ENCODE measurements around the gene FGD5.

The FGD5 gene

GRCh38 chr3:14923476-14923875 lies 104.7 kb downstream of the FGD5 start:
- H3K4me1 ChIP-seq (ENCODE audit: control insufficient read depth in 1 of 2, insufficient read depth in 2 of 2, low read length in 2 of 2) = peaks cover 0 to 10% of the 10 kb centered on the region in 2 donors
- no peaks in the 10 kb centered on the region for H3K27me3 ChIP-seq (ENCODE audit: control insufficient read depth in 1 of 2, insufficient read depth in 2 of 2, low read length in 2 of 2)
- H3K36me3 ChIP-seq (ENCODE audit: control insufficient read depth in 1 of 2, insufficient read depth in 2 of 2, low read length in 2 of 2) = peaks cover 3 to 6% of the 10 kb centered on the region in 2 donors
- H3K4me3 ChIP-seq (ENCODE audit: low read depth in 1 of 2, low read length in 2 of 2) = no peak overlapping the region
- H3K9me3 ChIP-seq (ENCODE audit: control insufficient read depth in 1 of 2, low read length in 2 of 2) = no peaks in the 10 kb centered on the region
- no peak overlapping the region for H3K27ac ChIP-seq (ENCODE audit: low read depth, low read length)
- no peak overlapping the region for H3K9ac ChIP-seq (ENCODE audit: low read depth in 1 of 2, low read length in 2 of 2)

- peaks cover 3 to 6% of the 10 kb centered on the region in 2 donors for H3K36me3 ChIP-seq (ENCODE audit: control insufficient read depth in 1 of 2, insufficient read depth in 2 of 2, low read length in 2 of 2)
- peaks cover 0 to 4% of the 10 kb centered on the region in 2 donors for H3K4me1 ChIP-seq (ENCODE audit: control insufficient read depth in 1 of 2, insufficient read depth in 2 of 2, low read length in 2 of 2)
- no peaks in the 10 kb centered on the region for H3K9me3 ChIP-seq (ENCODE audit: control insufficient read depth in 1 of 2, low read length in 2 of 2)
- no peaks in the 10 kb centered on the region for H3K27me3 ChIP-seq (ENCODE audit: control insufficient read depth in 1 of 2, insufficient read depth in 2 of 2, low read length in 2 of 2)
- H3K4me3 ChIP-seq (ENCODE audit: low read depth in 1 of 2, low read length in 2 of 2) = no peak overlapping the region
- H3K9ac ChIP-seq (ENCODE audit: low read depth in 1 of 2, low read length in 2 of 2) = no peak overlapping the region
- no peak overlapping the region for H3K27ac ChIP-seq (ENCODE audit: low read depth, low read length)
Measured at GRCh38 chr3:14925729-14926591, 107.2 kb downstream of the FGD5 start.

GRCh38 chr3:14926592-14926991 lies 107.8 kb downstream of the FGD5 start:
- H3K4me1 ChIP-seq (ENCODE audit: control insufficient read depth in 1 of 2, insufficient read depth in 2 of 2, low read length in 2 of 2) = no peaks in the 10 kb centered on the region
- no peak overlapping the region for H3K4me3 ChIP-seq (ENCODE audit: low read depth in 1 of 2, low read length in 2 of 2)
- H3K36me3 ChIP-seq (ENCODE audit: control insufficient read depth in 1 of 2, insufficient read depth in 2 of 2, low read length in 2 of 2) = peaks cover 3 to 6% of the 10 kb centered on the region in 2 donors
- no peaks in the 10 kb centered on the region for H3K9me3 ChIP-seq (ENCODE audit: control insufficient read depth in 1 of 2, low read length in 2 of 2)
- no peaks in the 10 kb centered on the region for H3K27me3 ChIP-seq (ENCODE audit: control insufficient read depth in 1 of 2, insufficient read depth in 2 of 2, low read length in 2 of 2)
- no peak overlapping the region for H3K9ac ChIP-seq (ENCODE audit: low read depth in 1 of 2, low read length in 2 of 2)
- H3K27ac ChIP-seq (ENCODE audit: low read depth, low read length) = no peak overlapping the region

GRCh38 chr3:14927308-14927707 lies 108.5 kb downstream of the FGD5 start:
- Histone ChIP-seq H3K36me3 (ENCODE audit: control insufficient read depth in 1 of 2, insufficient read depth in 2 of 2, low read length in 2 of 2) (peaks cover 3 to 6% of the 10 kb centered on the region in 2 donors), H3K9ac (ENCODE audit: low read depth in 1 of 2, low read length in 2 of 2) (no peak overlapping the region), H3K27ac (ENCODE audit: low read depth, low read length) (no peak overlapping the region), H3K4me3 (ENCODE audit: low read depth in 1 of 2, low read length in 2 of 2) (no peak overlapping the region), H3K4me1 (ENCODE audit: control insufficient read depth in 1 of 2, insufficient read depth in 2 of 2, low read length in 2 of 2) (no peaks in the 10 kb centered on the region), H3K9me3 (ENCODE audit: control insufficient read depth in 1 of 2, low read length in 2 of 2) (no peaks in the 10 kb centered on the region), H3K27me3 (ENCODE audit: control insufficient read depth in 1 of 2, insufficient read depth in 2 of 2, low read length in 2 of 2) (no peaks in the 10 kb centered on the region)

GRCh38 chr3:14929310-14930074 lies 110.7 kb downstream of the FGD5 start:
- H3K27me3 ChIP-seq (ENCODE audit: control insufficient read depth in 1 of 2, insufficient read depth in 2 of 2, low read length in 2 of 2) = no peaks in the 10 kb centered on the region
- no peak overlapping the region for H3K27ac ChIP-seq (ENCODE audit: low read depth, low read length)
- H3K4me3 ChIP-seq (ENCODE audit: low read depth in 1 of 2, low read length in 2 of 2) = no peak overlapping the region
- no peaks in the 10 kb centered on the region for H3K9me3 ChIP-seq (ENCODE audit: control insufficient read depth in 1 of 2, low read length in 2 of 2)
- no peak overlapping the region for H3K9ac ChIP-seq (ENCODE audit: low read depth in 1 of 2, low read length in 2 of 2)
- peaks cover 3 to 6% of the 10 kb centered on the region in 2 donors for H3K36me3 ChIP-seq (ENCODE audit: control insufficient read depth in 1 of 2, insufficient read depth in 2 of 2, low read length in 2 of 2)
- peaks cover 5 to 11% of the 10 kb centered on the region in 2 donors for H3K4me1 ChIP-seq (ENCODE audit: control insufficient read depth in 1 of 2, insufficient read depth in 2 of 2, low read length in 2 of 2)

DNA sequence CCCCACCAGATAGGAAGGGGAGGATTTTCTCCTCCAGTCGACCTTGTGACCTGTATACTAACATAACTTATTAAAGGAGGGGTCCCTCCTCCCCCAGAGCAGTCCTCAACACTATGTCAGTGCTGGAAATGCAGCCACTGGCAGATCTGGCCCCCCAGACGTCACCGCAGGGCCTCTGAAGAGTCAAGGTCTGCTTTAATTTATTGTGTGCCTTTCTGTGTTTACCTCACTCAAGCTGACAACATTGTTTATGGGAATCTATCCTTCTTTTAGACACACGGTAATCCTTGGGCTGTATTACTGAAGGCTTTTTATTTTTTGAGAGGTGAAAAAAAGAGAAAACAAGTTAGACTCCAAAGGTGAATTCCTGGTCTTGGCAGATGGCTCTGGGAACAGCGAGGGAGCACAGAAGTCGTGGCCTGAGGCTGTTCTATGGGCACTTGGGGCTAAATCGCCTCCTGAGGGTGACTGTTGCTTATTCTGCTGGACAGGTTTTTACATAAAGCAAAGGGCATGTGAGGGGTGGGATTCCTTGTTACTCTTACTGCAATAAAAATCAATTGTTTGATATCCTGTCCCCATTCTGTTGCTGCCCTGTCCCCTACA lies 115.2 kb downstream of the FGD5 start:
- peak overlapping the region in 1 of 2 donors; percentile 2 for H3K9ac ChIP-seq (ENCODE audit: low read depth in 1 of 2, low read length in 2 of 2)
- peaks cover 24 to 38% of the 10 kb centered on the region in 2 donors for H3K4me1 ChIP-seq (ENCODE audit: control insufficient read depth in 1 of 2, insufficient read depth in 2 of 2, low read length in 2 of 2)
- H3K4me3 ChIP-seq (ENCODE audit: low read depth in 1 of 2, low read length in 2 of 2) = no peak overlapping the region
- no peaks in the 10 kb centered on the region for H3K27me3 ChIP-seq (ENCODE audit: control insufficient read depth in 1 of 2, insufficient read depth in 2 of 2, low read length in 2 of 2)
- no peaks in the 10 kb centered on the region for H3K36me3 ChIP-seq (ENCODE audit: control insufficient read depth in 1 of 2, insufficient read depth in 2 of 2, low read length in 2 of 2)
- no peak overlapping the region for H3K27ac ChIP-seq (ENCODE audit: low read depth, low read length)
- no peaks in the 10 kb centered on the region for H3K9me3 ChIP-seq (ENCODE audit: control insufficient read depth in 1 of 2, low read length in 2 of 2)

DNA sequence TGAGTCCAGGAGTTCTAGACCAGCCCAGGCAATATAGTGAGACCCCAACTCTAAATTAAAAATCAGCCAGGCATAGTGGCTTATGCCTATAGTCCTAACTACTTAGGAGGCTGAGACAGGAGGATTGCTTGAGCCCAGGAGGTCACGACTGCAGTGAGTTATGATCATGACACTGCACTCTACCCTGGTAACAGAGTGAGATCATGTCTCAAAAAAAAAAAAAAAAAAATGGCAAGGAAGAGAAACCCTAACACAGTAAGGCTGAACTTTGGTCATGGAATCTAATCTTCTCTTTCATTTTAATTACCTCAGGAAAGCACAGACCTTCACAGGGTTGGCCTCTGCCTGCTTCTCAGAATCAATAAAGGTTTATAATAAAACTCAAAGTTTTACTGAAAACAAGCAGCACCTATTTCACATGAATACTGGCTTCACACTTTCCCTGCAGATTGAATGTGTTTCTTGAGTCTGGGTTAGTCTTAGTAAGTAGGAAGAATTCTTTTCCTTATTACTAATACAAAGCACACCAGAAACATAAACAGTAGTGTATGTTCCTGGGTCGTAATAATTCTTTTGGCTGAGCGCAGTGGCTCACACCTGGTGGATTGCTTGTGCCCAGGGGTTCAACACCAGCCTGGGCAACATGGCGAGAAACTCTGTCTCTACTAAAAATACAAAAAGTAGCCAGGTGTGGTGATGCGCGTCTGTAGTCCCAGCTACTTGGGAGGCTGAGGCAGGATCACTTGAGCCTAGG lies 117.0 kb downstream of the FGD5 start:
- Histone ChIP-seq H3K27me3 (ENCODE audit: control insufficient read depth in 1 of 2, insufficient read depth in 2 of 2, low read length in 2 of 2) (no peaks in the 10 kb centered on the region), H3K9ac (ENCODE audit: low read depth in 1 of 2, low read length in 2 of 2) (no peak overlapping the region), H3K4me3 (ENCODE audit: low read depth in 1 of 2, low read length in 2 of 2) (no peak overlapping the region), H3K4me1 (ENCODE audit: control insufficient read depth in 1 of 2, insufficient read depth in 2 of 2, low read length in 2 of 2) (peaks cover 24 to 38% of the 10 kb centered on the region in 2 donors), H3K36me3 (ENCODE audit: control insufficient read depth in 1 of 2, insufficient read depth in 2 of 2, low read length in 2 of 2) (no peaks in the 10 kb centered on the region), H3K27ac (ENCODE audit: low read depth, low read length) (peak overlapping the region; percentile 46), H3K9me3 (ENCODE audit: control insufficient read depth in 1 of 2, low read length in 2 of 2) (no peaks in the 10 kb centered on the region)

DNA sequence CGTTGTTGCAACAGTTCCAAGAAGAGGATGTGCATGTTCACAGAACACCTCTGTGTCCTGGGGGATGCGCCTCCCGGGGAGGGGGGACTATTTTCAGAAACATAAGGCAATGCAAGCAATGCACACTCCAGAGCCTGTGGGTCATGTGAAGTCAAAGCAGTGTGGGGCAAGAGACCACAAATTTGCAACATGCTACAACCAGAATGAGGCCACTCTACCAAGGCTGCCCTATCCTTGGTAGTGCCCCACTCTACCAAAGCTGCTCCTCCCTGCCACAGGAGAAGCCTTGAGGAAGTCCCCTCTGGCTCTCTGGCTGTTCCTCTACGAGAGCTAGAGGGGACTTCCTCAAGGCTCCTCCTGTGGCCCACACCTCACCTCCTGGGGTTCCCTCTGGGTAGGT lies 120.2 kb downstream of the FGD5 start:
- H3K27ac ChIP-seq (ENCODE audit: low read depth, low read length) = no peak overlapping the region

DNA sequence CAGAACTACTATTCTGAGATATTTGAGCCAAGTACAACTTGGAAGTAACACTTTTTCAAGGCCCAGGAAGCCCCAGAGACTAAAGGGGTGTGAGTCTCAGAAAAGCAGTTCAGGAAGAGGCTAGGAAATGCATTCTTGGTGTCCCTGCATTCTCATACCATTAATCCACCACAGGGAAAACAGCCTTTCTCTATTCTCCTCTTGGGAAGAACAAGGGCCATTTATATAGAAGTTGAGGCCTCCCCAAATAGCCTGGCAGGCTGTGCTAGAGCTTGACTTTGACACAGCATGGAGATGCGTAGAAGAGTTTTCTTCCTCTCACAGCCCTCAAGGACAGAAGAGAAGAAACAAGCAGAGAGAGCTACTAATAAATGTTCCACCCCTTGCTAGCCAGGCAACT lies 123.1 kb downstream of the FGD5 start:
- no peak overlapping the region for H3K4me3 ChIP-seq (ENCODE audit: low read depth in 1 of 2, low read length in 2 of 2)
- peaks cover 38 to 47% of the 10 kb centered on the region in 2 donors for H3K4me1 ChIP-seq (ENCODE audit: control insufficient read depth in 1 of 2, insufficient read depth in 2 of 2, low read length in 2 of 2)
- H3K9ac ChIP-seq (ENCODE audit: low read depth in 1 of 2, low read length in 2 of 2) = no peak overlapping the region
- H3K36me3 ChIP-seq (ENCODE audit: control insufficient read depth in 1 of 2, insufficient read depth in 2 of 2, low read length in 2 of 2) = peaks cover 6 to 18% of the 10 kb centered on the region in 2 donors
- H3K27ac ChIP-seq (ENCODE audit: low read depth, low read length) = no peak overlapping the region
- no peaks in the 10 kb centered on the region for H3K9me3 ChIP-seq (ENCODE audit: control insufficient read depth in 1 of 2, low read length in 2 of 2)
- H3K27me3 ChIP-seq (ENCODE audit: control insufficient read depth in 1 of 2, insufficient read depth in 2 of 2, low read length in 2 of 2) = no peaks in the 10 kb centered on the region

More for the DNA sequence above, 120.2 kb downstream of the FGD5 start:
- H3K9ac ChIP-seq (ENCODE audit: low read depth in 1 of 2, low read length in 2 of 2) = no peak overlapping the region
- peaks cover 30 to 51% of the 10 kb centered on the region in 2 donors for H3K4me1 ChIP-seq (ENCODE audit: control insufficient read depth in 1 of 2, insufficient read depth in 2 of 2, low read length in 2 of 2)
- no peaks in the 10 kb centered on the region for H3K9me3 ChIP-seq (ENCODE audit: control insufficient read depth in 1 of 2, low read length in 2 of 2)
- H3K27me3 ChIP-seq (ENCODE audit: control insufficient read depth in 1 of 2, insufficient read depth in 2 of 2, low read length in 2 of 2) = no peaks in the 10 kb centered on the region
- no peak overlapping the region for H3K4me3 ChIP-seq (ENCODE audit: low read depth in 1 of 2, low read length in 2 of 2)
- peaks cover 0 to 5% of the 10 kb centered on the region in 2 donors for H3K36me3 ChIP-seq (ENCODE audit: control insufficient read depth in 1 of 2, insufficient read depth in 2 of 2, low read length in 2 of 2)
